GM20000 (cell line): Measurements from ENCODE around the gene GOLT1B.

Experiments
- DNase-seq: peaks from one replicate; pipeline ENCODE4 v3.0.0; 2012; ENCODE audit warnings: low spot score
- CTCF ChIP-seq: IDR thresholded peaks from 2 replicates; pipeline ENCODE4 v1.5.1; 2012; ENCODE audit warnings: mild to moderate bottlenecking, control low read depth; ENCODE audit errors: extremely low read depth, missing control alignments

The GOLT1B gene

DNA sequence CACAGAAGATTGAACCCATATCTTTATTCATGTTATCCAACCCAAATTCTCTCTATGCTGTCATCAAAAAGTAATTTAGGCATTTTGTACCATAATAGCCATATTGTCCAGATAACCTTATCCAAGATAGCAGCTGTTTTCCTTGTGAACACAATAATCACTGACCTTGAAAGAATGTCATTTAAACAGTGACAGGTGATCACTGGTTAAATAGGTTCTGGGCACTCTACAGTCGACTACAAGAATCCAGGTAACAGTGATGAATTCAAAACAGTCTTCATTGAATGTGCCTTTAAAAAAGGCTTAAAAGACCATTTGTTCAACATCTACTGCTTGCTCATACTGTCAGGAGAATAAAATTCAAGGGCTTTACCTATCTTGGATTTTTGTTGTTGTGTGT is 20.0 kb downstream of the GOLT1B start:
- DNase-seq: no peak
- no peak for TF ChIP-seq CTCF

- DNase-seq: no peak
- TF ChIP-seq CTCF: no peak
These were observed 21.6 kb downstream of the GOLT1B start for GRCh38 chr12:21523148-21523547.

GRCh38 chr12:21526053-21526452 is 24.5 kb downstream of the GOLT1B start, which contains the start of gene SPX:
SPX (plus strand) TSS chr12:21526296; CDS start chr12:21526473, 177 bp downstream.
- TF ChIP-seq CTCF: no peak
- no peak for DNase-seq

DNA sequence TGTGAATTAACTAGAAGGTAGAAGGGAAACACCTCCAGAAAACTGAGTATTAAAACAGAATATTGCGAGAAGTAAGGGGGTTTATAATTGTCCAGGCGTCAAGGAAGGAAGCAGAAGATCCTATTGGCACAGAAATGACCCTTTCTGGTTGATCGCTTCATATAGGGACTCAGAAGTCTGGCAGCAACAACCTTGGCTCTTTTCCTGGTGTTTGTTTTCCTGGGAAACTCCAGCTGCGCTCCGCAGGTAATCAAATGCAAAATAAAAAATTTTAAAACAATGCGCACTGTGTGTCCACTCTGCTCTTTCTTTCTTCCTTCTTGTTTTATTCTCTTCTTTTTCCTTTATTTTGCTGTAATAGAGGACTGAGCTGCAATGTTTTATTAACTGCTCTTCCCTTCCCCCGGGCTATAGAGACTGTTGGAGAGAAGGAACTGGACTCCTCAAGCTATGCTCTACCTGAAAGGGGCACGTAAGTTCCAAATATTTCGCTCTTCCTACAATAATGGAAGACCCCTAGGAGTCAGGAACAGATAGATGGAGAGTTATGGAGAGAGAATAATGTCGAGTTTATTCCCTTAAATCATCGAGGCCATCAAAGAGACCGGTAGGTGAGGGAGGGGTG is 25.2 kb downstream of the GOLT1B start:
- no peak for DNase-seq
- no peak for TF ChIP-seq CTCF

GRCh38 chr12:21527451-21528180 is 26.0 kb downstream of the GOLT1B start:
- TF ChIP-seq CTCF: no peak
- peak; percentile 55 for DNase-seq

DNA sequence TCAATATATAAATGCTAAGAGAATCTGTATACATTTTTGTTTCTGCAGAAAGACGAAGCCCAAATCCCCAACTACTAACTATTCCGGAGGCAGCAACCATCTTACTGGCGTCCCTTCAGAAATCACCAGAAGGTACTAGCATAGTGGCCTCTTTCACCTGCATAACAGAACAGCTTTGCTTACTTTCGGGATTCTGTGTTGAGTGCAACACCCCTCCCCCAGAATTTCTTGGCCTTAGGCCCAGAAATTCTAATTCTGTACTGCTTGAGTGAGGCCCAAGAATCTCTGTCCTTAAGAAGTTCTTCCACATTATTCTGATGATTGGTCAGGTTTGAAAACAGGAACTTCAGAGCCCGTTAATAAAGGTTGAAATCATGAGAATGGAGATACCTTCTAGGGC is 27.4 kb downstream of the GOLT1B start:
- TF ChIP-seq CTCF: no peak
- no peak for DNase-seq

DNA sequence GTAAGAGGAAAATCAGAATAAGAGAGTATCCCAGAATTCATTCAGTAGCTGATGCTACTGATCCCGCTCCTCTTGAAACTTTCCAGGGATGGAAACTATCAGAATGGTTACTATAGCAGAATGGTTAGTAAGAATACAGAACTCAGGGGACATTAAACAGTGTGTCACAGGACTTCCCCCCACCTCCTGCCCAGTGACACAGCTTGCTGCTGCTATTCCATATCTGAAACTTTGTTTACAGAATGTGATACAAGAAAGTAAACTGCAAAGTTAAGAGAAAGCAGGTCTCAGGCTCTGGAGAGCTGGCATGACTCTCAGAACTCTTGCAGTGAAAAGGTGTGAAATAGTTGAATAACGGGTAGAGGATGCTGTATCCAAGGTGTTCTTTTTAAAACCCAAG is 27.9 kb downstream of the GOLT1B start:
- no peak for DNase-seq
- no peak for TF ChIP-seq CTCF
